Fibroblast of lung (primary cell): ENCODE results near the gene BCL2. TPM values are rescaled to one million over a fixed set of nuclear protein-coding genes. Genes with fewer than 3 reads are reported as not detected.

Experiments used
- DNase-seq, 2 donors: peaks; one replicate each; pipeline versions ENCODE4 v3.0.0 to v3.0.0-alpha.2; 2010; ENCODE audit warnings: low read depth in 2 of 2
- H2AFZ ChIP-seq: 2 replicates; pipeline ENCODE4 v1.5.1; 2012; ENCODE audit warnings: low read length, control low read depth, inconsistent platforms
- H3K27ac ChIP-seq: 2 replicates; pipeline ENCODE4 v1.5.1; 2011; ENCODE audit warnings: low read length, control low read depth; ENCODE audit not compliant: insufficient read depth
- H3K27me3 ChIP-seq: 2 replicates; pipeline ENCODE4 v1.5.1; 2011; ENCODE audit warnings: mild to moderate bottlenecking, low read length; ENCODE audit not compliant: control insufficient read depth, insufficient read depth
- H3K36me3 ChIP-seq: 2 replicates; pipeline ENCODE4 v1.5.1; 2011; ENCODE audit warnings: low read length; ENCODE audit not compliant: control insufficient read depth, insufficient read depth
- H3K4me1 ChIP-seq: 2 replicates; pipeline ENCODE4 v1.5.1; 2011; ENCODE audit warnings: low read length; ENCODE audit not compliant: control insufficient read depth, insufficient read depth; ENCODE audit errors: extremely low read depth
- H3K4me2 ChIP-seq: 2 replicates; pipeline ENCODE4 v1.5.1; 2011; ENCODE audit warnings: low read length, control low read depth; ENCODE audit not compliant: insufficient read depth; ENCODE audit errors: extremely low read depth
- H3K4me3 ChIP-seq, 4 experiments: fragments of 200-600 bp in 1 of 4; sonication (generic) in 1 of 4; replicated peaks in 1 of 4; 2 replicates each; pipeline ENCODE4 v1.5.1; 2011 to 2016; ENCODE audit warnings: low read length in 4 of 4, low read depth in 3 of 4, mild to moderate bottlenecking in 3 of 4, control low read depth in 2 of 4, inconsistent platforms in 1 of 4, mixed read lengths in 1 of 4; ENCODE audit not compliant: insufficient read depth in 1 of 4; ENCODE audit errors: control extremely low read depth in 1 of 4
- H3K79me2 ChIP-seq: 2 replicates; pipeline ENCODE4 v1.5.1; 2012; ENCODE audit warnings: mild to moderate bottlenecking, low read length, inconsistent platforms; ENCODE audit not compliant: control insufficient read depth, insufficient read depth
- H3K9ac ChIP-seq: 2 replicates; pipeline ENCODE4 v1.5.1; 2011; ENCODE audit warnings: mild to moderate bottlenecking, low read length, control low read depth; ENCODE audit not compliant: insufficient read depth
- H3K9me3 ChIP-seq: 2 replicates; pipeline ENCODE4 v1.5.1; 2012; ENCODE audit warnings: low read depth, low read length; ENCODE audit not compliant: control insufficient read depth, insufficient read depth
- H4K20me1 ChIP-seq: 2 replicates; pipeline ENCODE4 v1.5.1; 2011; ENCODE audit warnings: low read length; ENCODE audit not compliant: control insufficient read depth, insufficient read depth; ENCODE audit errors: extremely low read depth
- CTCF ChIP-seq, 2 donors: IDR thresholded peaks in 1 of 2; conservative IDR thresholded peaks in 1 of 2; 1 replicate in 1 of 2; 2 replicates in 1 of 2; pipeline ENCODE4 v1.5.1; 2011 to 2012; ENCODE audit warnings: low read length in 2 of 2, control low read depth in 1 of 2, inconsistent platforms in 1 of 2, low read depth in 1 of 2, mild to moderate bottlenecking in 1 of 2
- EZH2 ChIP-seq: IDR thresholded peaks from 2 replicates; pipeline ENCODE4 v1.5.1; 2012; ENCODE audit warnings: low read length, control low read depth, mild to moderate bottlenecking; ENCODE audit errors: missing control alignments
- polyA plus RNA-seq, 2 donors: library from polyadenylated mRNA; depleted of rRNA in 1 of 2; stranded (reverse) in 1 of 2; unstranded in 1 of 2; fragments of >200 nt; gene quantifications; 2 replicates each; pipeline ENCODE4 v1.2.1, GENCODE V29; 2011 to 2012; ENCODE audit warnings: missing spikeins in 1 of 2
- total RNA-seq: library from RNA; depleted of rRNA; stranded (reverse); fragments of >200 nt; gene quantifications from 2 replicates; pipeline ENCODE4 v1.2.1, GENCODE V29; 2014

Gene BCL2
- total and polyA plus RNA-seq, 2 donors (not counting 1 experiment from before 2014, with no cell fraction given) = 1.5 to 3.6 TPM

- Histone ChIP-seq H2AFZ (no peak overlapping the region), H3K9me3 (no peaks in the 10 kb centered on the region), H3K4me1 (no peaks in the 10 kb centered on the region), H3K9ac (no peak overlapping the region), H3K27ac (no peak overlapping the region), H3K4me2 (no peak overlapping the region), H3K27me3 (no peaks in the 10 kb centered on the region), H4K20me1 (no peaks in the 10 kb centered on the region), H3K79me2 (no peaks in the 10 kb centered on the region), H3K36me3 (no peaks in the 10 kb centered on the region), H3K4me3 (no peak overlapping the region)
- DNase-seq = no peak
- TF ChIP-seq EZH2 = no peak
- TF ChIP-seq CTCF (conservative IDR thresholded peaks at IDR 0.05 in 1 of 2, IDR thresholded peaks at IDR 0.05 in 1 of 2; ENCODE audit: low read depth in 1 of 2, low read length in 2 of 2) = no peak
Observed at GRCh38 chr18:63112706-63113105, 206.9 kb downstream of the BCL2 start.

GRCh38 chr18:63111671-63112402, 207.7 kb downstream of the BCL2 start:
- H3K4me3 ChIP-seq = no peak overlapping the region
- H3K4me1 ChIP-seq = no peaks in the 10 kb centered on the region
- H3K79me2 ChIP-seq = no peaks in the 10 kb centered on the region
- TF ChIP-seq CTCF (conservative IDR thresholded peaks at IDR 0.05 in 1 of 2, IDR thresholded peaks at IDR 0.05 in 1 of 2; ENCODE audit: low read depth in 1 of 2, low read length in 2 of 2) (no peak), EZH2 (no peak)
- no peaks in the 10 kb centered on the region for H4K20me1 ChIP-seq
- no peak overlapping the region for H3K4me2 ChIP-seq
- no peaks in the 10 kb centered on the region for H3K36me3 ChIP-seq
- no peaks in the 10 kb centered on the region for H3K9me3 ChIP-seq
- no peak overlapping the region for H3K9ac ChIP-seq
- no peak for DNase-seq
- no peak overlapping the region for H2AFZ ChIP-seq
- no peak overlapping the region for H3K27ac ChIP-seq
- H3K27me3 ChIP-seq = no peaks in the 10 kb centered on the region

- Histone ChIP-seq H3K4me1 (no peaks in the 10 kb centered on the region), H3K79me2 (no peaks in the 10 kb centered on the region), H3K9me3 (no peaks in the 10 kb centered on the region), H4K20me1 (no peaks in the 10 kb centered on the region), H2AFZ (no peak overlapping the region), H3K27me3 (no peaks in the 10 kb centered on the region), H3K9ac (no peak overlapping the region), H3K36me3 (no peaks in the 10 kb centered on the region), H3K4me2 (no peak overlapping the region), H3K27ac (no peak overlapping the region), H3K4me3 (no peak overlapping the region)
- no peak for TF ChIP-seq EZH2
- no peak for TF ChIP-seq CTCF (conservative IDR thresholded peaks at IDR 0.05 in 1 of 2, IDR thresholded peaks at IDR 0.05 in 1 of 2; ENCODE audit: low read depth in 1 of 2, low read length in 2 of 2)
- no peak for DNase-seq
Observed at GRCh38 chr18:63109802-63110201, 209.8 kb downstream of the BCL2 start.
